IMR-90 (cell line): ENCODE results near the gene XKR7. TPM values are rescaled to one million over a fixed set of nuclear protein-coding genes. Genes with fewer than 3 reads are reported as not detected.

Source experiments
- ATAC-seq: fragments of 200-7000 bp; cut with Tn5 transposase; 2 replicates; pipeline ENCODE4 v1.9.1; 2020; ENCODE audit warnings: low read depth, mild to moderate bottlenecking, moderate library complexity
- BruUV-seq: library from RNA; stranded (reverse); fragments of 400-500 nt; replicated peaks from 2 replicates; lab custom pipeline; 2021; lab: Mats Ljungman, UMichigan
- CTCF ChIA-PET: fragments of 300-600 bp; formaldehyde crosslinking; extraction: SDS; loops from one replicate; lab custom pipeline; 2021; ENCODE audit warnings: antibody characterized with exemption; lab: Yijun Ruan, JAX
- POLR2A ChIA-PET: fragments of 300-600 bp; sonication (Branson Sonifier 250); formaldehyde crosslinking; loops from one replicate; lab custom pipeline; 2022; ENCODE audit warnings: antibody characterized with exemption; ENCODE audit not compliant: unreplicated experiment; lab: Charles Lee
- DNase-seq: peaks from one replicate; pipeline ENCODE4 v3.0.0; 2013
- H2AFZ ChIP-seq: replicated peaks from 2 replicates; pipeline ENCODE3; 2013; ENCODE audit warnings: low read length, mild to moderate bottlenecking; ENCODE audit not compliant: poor library complexity
- H2AK5ac ChIP-seq: 2 replicates; pipeline ENCODE4 v1.6.1; 2013; ENCODE audit warnings: low read depth, low read length, inconsistent platforms
- H2AK9ac ChIP-seq: replicated peaks from 2 replicates; pipeline ENCODE3; 2013; ENCODE audit warnings: mild to moderate bottlenecking, low read depth, low read length, moderate library complexity; ENCODE audit not compliant: poor library complexity
- H2BK120ac ChIP-seq: 2 replicates; pipeline ENCODE4 v1.6.1; 2013; ENCODE audit warnings: low read depth, low read length, inconsistent platforms
- H2BK15ac ChIP-seq: 3 replicates; pipeline ENCODE4 v1.6.1; 2013; ENCODE audit warnings: low read depth, low read length, inconsistent platforms
- H2BK20ac ChIP-seq: 2 replicates; pipeline ENCODE4 v1.6.1; 2013; ENCODE audit warnings: low read depth, mild to moderate bottlenecking, inconsistent platforms, low read length, moderate library complexity
- H2BK5ac ChIP-seq: 2 replicates; pipeline ENCODE4 v1.6.1; 2013; ENCODE audit warnings: mild to moderate bottlenecking, low read depth, low read length, inconsistent platforms; ENCODE audit not compliant: poor library complexity, severe bottlenecking
- H3K14ac ChIP-seq: replicated peaks from 2 replicates; pipeline ENCODE4 v1.6.1; 2013; ENCODE audit warnings: low read depth, low read length, inconsistent platforms
- H3K18ac ChIP-seq: 2 replicates; pipeline ENCODE4 v1.6.1; 2013; ENCODE audit warnings: low read depth, low read length, control low read depth
- H3K23ac ChIP-seq: 2 replicates; pipeline ENCODE4 v1.6.1; 2013; ENCODE audit warnings: low read depth, low read length, inconsistent platforms
- H3K27ac ChIP-seq: 2 replicates; pipeline ENCODE4 v1.5.1; 2013; ENCODE audit warnings: mild to moderate bottlenecking, control low read depth, low read length; ENCODE audit not compliant: insufficient read depth
- H3K27me3 ChIP-seq: 2 replicates; pipeline ENCODE4 v1.6.1; 2013; ENCODE audit warnings: low read length; ENCODE audit not compliant: control insufficient read depth, insufficient read depth
- H3K36me3 ChIP-seq: 2 replicates; pipeline ENCODE4 v1.6.1; 2013; ENCODE audit warnings: low read length, mixed read lengths; ENCODE audit not compliant: control insufficient read depth, insufficient read depth
- H3K4ac ChIP-seq: 2 replicates; pipeline ENCODE4 v1.6.1; 2013; ENCODE audit warnings: low read depth, low read length, inconsistent platforms
- H3K4me1 ChIP-seq: 2 replicates; pipeline ENCODE4 v1.6.1; 2013; ENCODE audit warnings: low read length, mixed read lengths; ENCODE audit not compliant: control insufficient read depth, insufficient read depth
- H3K4me2 ChIP-seq: 2 replicates; pipeline ENCODE4 v1.6.1; 2013; ENCODE audit warnings: low read depth, mild to moderate bottlenecking, control low read depth, low read length, moderate library complexity
- H3K4me3 ChIP-seq: 2 replicates; pipeline ENCODE4 v1.5.1; 2013; ENCODE audit warnings: low read depth, mild to moderate bottlenecking, control low read depth, low read length, moderate library complexity; ENCODE audit not compliant: insufficient read depth
- H3K56ac ChIP-seq: 2 replicates; pipeline ENCODE4 v1.6.1; 2013; ENCODE audit warnings: low read length, inconsistent platforms; ENCODE audit not compliant: insufficient read depth; ENCODE audit errors: extremely low read depth
- H3K79me1 ChIP-seq, 2 experiments: 2 replicates each; pipeline ENCODE4 v1.6.1; 2013; ENCODE audit warnings: low read length in 2 of 2, inconsistent platforms in 1 of 2, low read depth in 1 of 2
- H3K9ac ChIP-seq: 2 replicates; pipeline ENCODE4 v1.6.1; 2013; ENCODE audit warnings: low read depth, low read length, control low read depth
- H3K9me1 ChIP-seq: 2 replicates; pipeline ENCODE4 v1.6.1; 2013; ENCODE audit warnings: low read length, inconsistent platforms; ENCODE audit not compliant: insufficient read depth
- H3K9me3 ChIP-seq: 2 replicates; pipeline ENCODE4 v1.6.1; 2013; ENCODE audit warnings: low read length; ENCODE audit not compliant: control insufficient read depth, insufficient read depth
- H4K20me1 ChIP-seq: 2 replicates; pipeline ENCODE4 v1.6.1; 2013; ENCODE audit warnings: low read length, inconsistent platforms; ENCODE audit not compliant: insufficient read depth
- H4K5ac ChIP-seq: 2 replicates; pipeline ENCODE4 v1.6.1; 2013; ENCODE audit warnings: mild to moderate bottlenecking, low read depth, low read length, control low read depth
- H4K8ac ChIP-seq, 2 experiments: 2 replicates each; pipeline ENCODE4 v1.6.1; 2013; ENCODE audit warnings: low read depth in 2 of 2, low read length in 2 of 2, control low read depth in 1 of 2, inconsistent platforms in 1 of 2
- H4K91ac ChIP-seq: 2 replicates; pipeline ENCODE4 v1.6.1; 2013; ENCODE audit warnings: low read depth, low read length, inconsistent platforms; ENCODE audit not compliant: insufficient read depth
- RAD21 ChIP-seq: IDR thresholded peaks from 2 replicates; pipeline ENCODE4 v1.6.1; 2012; ENCODE audit warnings: low read length, improper control_type of control experiment
- RCOR1 ChIP-seq: IDR thresholded peaks from 2 replicates; pipeline ENCODE4 v1.6.1; 2012; ENCODE audit warnings: mild to moderate bottlenecking, low read length, improper control_type of control experiment; ENCODE audit not compliant: insufficient replicate concordance
- WGBS, 2 experiments: methylation state at CpG; one replicate each; pipeline versions ENCODE4 v1.1.5 to v1.1.7; 2013; ENCODE audit warnings: missing lambda C conversion rate in 2 of 2; ENCODE audit not compliant: insufficient read length in 1 of 2; ENCODE audit errors: extremely low coverage in 2 of 2; 5-methylcytosine and 5-hydroxymethylcytosine counted together
- dilution Hi-C: fragments of 300-500 bp; cut with HindIII; formaldehyde crosslinking; loops from one replicate; pipeline ENCODE4 v1.14.3; 2018; ENCODE audit warnings: low sequenced_read_pairs; ENCODE audit not compliant: unreplicated experiment
- in situ Hi-C: fragments of 300-500 bp; cut with MboI; formaldehyde crosslinking; loops from 3 replicates; pipeline ENCODE4 v1.14.3; 2019; ENCODE audit warnings: low sequenced_read_pairs, inconsistent platforms, mixed read lengths
- intact Hi-C: fragments of 100-400 bp; cut with micrococcal nuclease; formaldehyde crosslinking; loops from 2 replicates; pipeline ENCODE4 v1.10.0; 2022
- polyA plus RNA-seq, 3 experiments: library from polyadenylated mRNA; depleted of rRNA; stranded (reverse); fragments of >200 nt; gene quantifications; 2 replicates each; pipeline ENCODE4 v1.2.3, GENCODE V29; 2012; ENCODE audit warnings: low replicate concordance in 1 of 3
- total RNA-seq: library from RNA; depleted of rRNA; stranded (reverse); fragments of >200 nt; gene quantifications from 2 replicates; pipeline ENCODE4 v1.2.3, GENCODE V29; 2012
- TF ChIP-seq, protein P1 (sequence below): fragments of 150-350 bp; IDR thresholded peaks from 2 replicates; pipeline ENCODE4 v1.6.1; 2016; ENCODE audit warnings: low read depth, mild to moderate bottlenecking, low read length, moderate library complexity, borderline replicate concordance

XKR7 gene
- total and polyA plus RNA-seq, 2 of the 4 experiments (the other 2 are of a cell fraction): not detected

DNA sequence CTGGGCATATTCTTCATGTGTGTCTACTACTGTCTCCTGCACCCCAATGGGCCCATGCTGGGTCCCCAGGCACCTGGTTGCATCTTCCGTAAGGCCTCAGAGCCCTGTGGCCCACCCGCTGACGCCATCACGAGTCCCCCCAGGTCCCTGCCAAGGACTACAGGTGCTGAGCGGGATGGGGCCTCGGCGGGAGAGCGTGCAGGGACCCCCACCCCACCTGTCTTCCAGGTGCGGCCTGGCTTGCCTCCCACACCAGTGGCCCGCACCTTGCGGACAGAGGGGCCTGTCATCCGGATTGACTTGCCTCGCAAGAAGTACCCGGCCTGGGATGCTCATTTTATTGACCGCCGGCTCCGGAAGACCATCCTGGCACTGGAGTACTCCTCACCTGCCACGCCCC, 29.0 kb downstream of the XKR7 start:
- Histone ChIP-seq H3K27ac (no peak overlapping the region), H3K4me2 (no peak overlapping the region), H3K9me1 (no peaks in the 10 kb centered on the region), H4K20me1 (no peaks in the 10 kb centered on the region), H3K14ac (no peak overlapping the region), H2BK120ac (no peak overlapping the region), H3K18ac (no peak overlapping the region), H3K4me3 (no peak overlapping the region), H3K56ac (no peak overlapping the region), H2AK5ac (no peak overlapping the region), H4K91ac (no peak overlapping the region), H2AFZ (no peak overlapping the region), H3K36me3 (no peaks in the 10 kb centered on the region), H3K23ac (no peak overlapping the region), H2BK20ac (no peak overlapping the region), H3K79me1 (no peaks in the 10 kb centered on the region), H2BK5ac (no peak overlapping the region), H3K9ac (no peak overlapping the region), H3K27me3 (peaks cover 60% of the 10 kb centered on the region), H4K5ac (no peak overlapping the region), H3K4ac (no peak overlapping the region), H3K4me1 (no peaks in the 10 kb centered on the region), H3K9me3 (no peaks in the 10 kb centered on the region), H4K8ac (no peak overlapping the region), H2BK15ac (no peak overlapping the region), H2AK9ac (no peak overlapping the region)
- dilution Hi-C loops (no loop called here), in situ Hi-C loops (no loop called here), intact Hi-C loops (no loop called here)
- ATAC-seq (no peak), DNase-seq (no peak)
- 84% methylated on average over 10 of the region's 18 CpGs; no CpG with 5 or more reads in 1 of the 2 experiments for WGBS, 2 experiments
- CTCF ChIA-PET: no interaction called here
- no TSS peak for BruUV-seq
- no peak for TF ChIP-seq RCOR1
- TF ChIP-seq, protein P1, sequence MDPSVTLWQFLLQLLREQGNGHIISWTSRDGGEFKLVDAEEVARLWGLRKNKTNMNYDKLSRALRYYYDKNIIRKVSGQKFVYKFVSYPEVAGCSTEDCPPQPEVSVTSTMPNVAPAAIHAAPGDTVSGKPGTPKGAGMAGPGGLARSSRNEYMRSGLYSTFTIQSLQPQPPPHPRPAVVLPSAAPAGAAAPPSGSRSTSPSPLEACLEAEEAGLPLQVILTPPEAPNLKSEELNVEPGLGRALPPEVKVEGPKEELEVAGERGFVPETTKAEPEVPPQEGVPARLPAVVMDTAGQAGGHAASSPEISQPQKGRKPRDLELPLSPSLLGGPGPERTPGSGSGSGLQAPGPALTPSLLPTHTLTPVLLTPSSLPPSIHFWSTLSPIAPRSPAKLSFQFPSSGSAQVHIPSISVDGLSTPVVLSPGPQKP: no peak
- no peak for TF ChIP-seq RAD21
- POLR2A ChIA-PET: no interaction called here
